Common myeloid progenitor, CD34-positive (primary cell): ENCODE data around the gene ALKBH5. TPM values are rescaled to one million over a fixed set of nuclear protein-coding genes. Genes with fewer than 3 reads are reported as not detected.
A peak's percentile ranks its signal among the peaks of the same experiment; 100 is the strongest.

Experiments
- CTCF ChIA-PET: fragments of 350-600 bp; sonication (Branson Sonifier 250); formaldehyde crosslinking; loops from one replicate; lab custom pipeline; 2021; ENCODE audit warnings: antibody characterized with exemption; lab: Charles Lee
- POLR2A ChIA-PET: fragments of 350-600 bp; sonication (Branson Sonifier 250); formaldehyde crosslinking; loops from one replicate; lab custom pipeline; 2021; ENCODE audit warnings: antibody characterized with exemption; lab: Charles Lee
- DNase-seq, 3 donors: peaks; one replicate each; pipeline versions ENCODE4 v3.0.0 to v3.0.0-alpha.2; 2013
- H3K27ac ChIP-seq, 2 experiments: 1 replicate in 1 of 2; 2 replicates in 1 of 2; pipeline ENCODE4 v1.7.0; 2013; ENCODE audit warnings: inconsistent platforms in 2 of 2, low read length in 2 of 2, mild to moderate bottlenecking in 2 of 2, low read depth in 1 of 2, moderate library complexity in 1 of 2; ENCODE audit not compliant: severe bottlenecking in 2 of 2, insufficient read depth in 1 of 2, poor library complexity in 1 of 2
- H3K27me3 ChIP-seq, 5 experiments: replicated peaks in 2 of 5; 1 replicate in 3 of 5; 2 replicates in 2 of 5; pipeline versions ENCODE4 v1.6.1 to v1.7.0; 2013; ENCODE audit warnings: low read length in 4 of 5, mild to moderate bottlenecking in 2 of 5, moderate library complexity in 2 of 5, inconsistent platforms in 1 of 5; ENCODE audit not compliant: insufficient read depth in 5 of 5, control insufficient read depth in 4 of 5
- H3K36me3 ChIP-seq, 4 experiments: 1 replicate in 2 of 4; 2 replicates in 2 of 4; pipeline versions ENCODE4 v1.6.1 to v1.7.0; 2013; ENCODE audit warnings: low read length in 3 of 4, control low read depth in 1 of 4, mild to moderate bottlenecking in 1 of 4; ENCODE audit not compliant: control insufficient read depth in 4 of 4, insufficient read depth in 4 of 4
- H3K4me1 ChIP-seq, 4 experiments: 1 replicate in 3 of 4; 2 replicates in 1 of 4; pipeline versions ENCODE4 v1.6.1 to v1.7.1; 2013; ENCODE audit warnings: low read length in 3 of 4, mild to moderate bottlenecking in 3 of 4, control low read depth in 1 of 4, inconsistent platforms in 1 of 4, moderate library complexity in 1 of 4; ENCODE audit not compliant: control insufficient read depth in 4 of 4, insufficient read depth in 4 of 4; ENCODE audit errors: control extremely low read depth in 1 of 4
- H3K4me3 ChIP-seq, 7 experiments: 1 replicate in 4 of 7; 2 replicates in 3 of 7; pipeline versions ENCODE4 v1.5.1 to v1.7.0; 2013; ENCODE audit warnings: mild to moderate bottlenecking in 7 of 7, low read length in 6 of 7, moderate library complexity in 6 of 7, inconsistent platforms in 2 of 7, low read depth in 2 of 7, control low read depth in 1 of 7; ENCODE audit not compliant: insufficient read depth in 4 of 7, control insufficient read depth in 1 of 7; ENCODE audit errors: extremely low read depth in 1 of 7
- H3K9me3 ChIP-seq, 5 experiments: 1 replicate in 4 of 5; 2 replicates in 1 of 5; pipeline versions ENCODE4 v1.6.1 to v1.7.1; 2013; ENCODE audit warnings: low read length in 4 of 5, mild to moderate bottlenecking in 2 of 5, inconsistent platforms in 1 of 5, low read depth in 1 of 5, moderate library complexity in 1 of 5; ENCODE audit not compliant: control insufficient read depth in 4 of 5, insufficient read depth in 2 of 5; ENCODE audit errors: control extremely low read depth in 1 of 5
- WGBS: methylation state at CpG from one replicate; pipeline ENCODE4 v1.1.5; 2013; ENCODE audit not compliant: insufficient coverage; 5-methylcytosine and 5-hydroxymethylcytosine counted together
- polyA plus RNA-seq: library from polyadenylated mRNA; unstranded; fragments of 120-200 nt; gene quantifications from one replicate; pipeline ENCODE4 v1.2.1, GENCODE V29; 2013

Gene ALKBH5
- polyA plus RNA-seq: 44.1 TPM

- under 1% methylated on average over 72 of the region's 98 CpGs for WGBS
- CTCF ChIA-PET: interaction anchor here (1.1 to 2.0 kb wide), 4 partner anchors 15 to 43 kb away, joined by 3 to 4 read pairs (median 4); no protein-coding TSS in a partner anchor
- POLR2A ChIA-PET: interaction anchor here (0.6 kb wide), 1 partner anchor 16 kb away, joined by 4 read pairs; no protein-coding TSS in a partner anchor
- Histone ChIP-seq H3K4me1 (peaks cover 26 to 58% (median 52%) of the 10 kb centered on the region in 4 experiments), H3K27ac (peak within 1 kb of the TSS; percentile 91 to 98), H3K4me3 (peak within 1 kb of the TSS; percentile 50 to 89 (median 83)), H3K36me3 (peaks cover 0 to 30% (median 6%) of the 10 kb centered on the region in 4 experiments), H3K27me3 (no peaks in the 10 kb centered on the region), H3K9me3 (no peaks in the 10 kb centered on the region)
- peak; percentile 99 to 100 (median 100) for DNase-seq
Observed at GRCh38 chr17:18183334-18184142, at the start of gene ALKBH5. ALKBH5 (plus strand) TSS chr17:18183828; CDS start chr17:18184244, 416 bp downstream.

DNA sequence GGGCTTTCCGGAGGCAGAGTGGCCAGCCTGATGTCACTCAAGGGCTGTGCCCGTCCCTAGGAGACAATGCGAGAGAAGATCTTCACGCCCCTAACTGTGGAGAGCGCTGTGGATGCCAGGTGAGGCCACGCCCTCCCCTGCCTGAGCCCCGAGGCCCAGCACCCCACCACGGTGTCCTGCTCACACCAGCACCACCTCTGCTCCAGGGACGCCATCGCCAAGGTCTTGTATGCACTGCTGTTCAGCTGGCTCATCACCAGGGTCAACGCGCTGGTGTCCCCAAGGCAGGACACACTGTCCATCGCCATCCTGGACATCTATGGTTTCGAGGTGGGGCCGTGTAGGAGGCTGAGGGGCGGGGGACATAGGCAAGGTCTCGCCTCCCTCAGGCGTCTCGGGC, 47.3 kb upstream of the ALKBH5 start:
- Histone ChIP-seq H3K27me3 (no peaks in the 10 kb centered on the region), H3K27ac (no peak overlapping the region), H3K9me3 (no peaks in the 10 kb centered on the region), H3K4me1 (no peaks in the 10 kb centered on the region), H3K36me3 (no peaks in the 10 kb centered on the region), H3K4me3 (no peak overlapping the region)
- 90% methylated on average over 13 of the region's 19 CpGs for WGBS
- DNase-seq: no peak
- ChIA-PET POLR2A (no interaction called here), CTCF (interaction anchor here (1.5 kb wide), 1 partner anchor 12 kb away, joined by 5 read pairs; no protein-coding TSS in a partner anchor)

GRCh38 chr17:18138065-18138749, 45.4 kb upstream of the ALKBH5 start:
- DNase-seq: no peak
- Histone ChIP-seq H3K4me3 (no peak overlapping the region), H3K27ac (no peak overlapping the region), H3K36me3 (no peaks in the 10 kb centered on the region), H3K9me3 (no peaks in the 10 kb centered on the region), H3K4me1 (no peaks in the 10 kb centered on the region), H3K27me3 (no peaks in the 10 kb centered on the region)
- ChIA-PET POLR2A (interaction anchor here (0.6 to 1.0 kb wide), 2 partner anchors 10 to 36 kb away, joined by 3 read pairs; no protein-coding TSS in a partner anchor), CTCF (interaction anchor here (0.9 to 1.2 kb wide), 3 partner anchors 9 to 69 kb away, joined by 3 read pairs; no protein-coding TSS in a partner anchor)
- WGBS: 93% methylated on average over 6 of the region's 8 CpGs

DNA sequence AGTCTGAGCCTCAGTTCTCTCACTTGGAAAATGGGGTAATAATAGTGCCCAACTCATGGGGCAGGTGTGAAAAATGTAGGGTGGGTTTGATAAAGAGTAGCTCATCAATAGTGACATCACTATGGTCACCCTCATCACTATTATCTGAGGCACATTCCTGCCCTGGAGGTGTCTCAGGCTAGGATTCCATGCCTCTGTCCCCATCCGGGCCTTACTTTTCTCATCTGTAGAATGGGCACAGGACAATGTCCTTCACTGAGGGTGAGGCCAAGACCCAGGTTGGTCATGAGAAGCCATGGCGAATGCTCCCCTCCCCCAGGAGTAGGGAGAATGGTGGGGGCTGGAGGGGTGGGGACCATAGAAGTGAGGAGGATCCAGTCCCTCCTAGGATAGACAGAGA, 44.5 kb upstream of the ALKBH5 start:
- no peaks in the 10 kb centered on the region for H3K27me3 ChIP-seq
- DNase-seq: no peak
- no peaks in the 10 kb centered on the region for H3K9me3 ChIP-seq
- H3K4me3 ChIP-seq: no peak overlapping the region
- no peak overlapping the region for H3K27ac ChIP-seq
- no peaks in the 10 kb centered on the region for H3K36me3 ChIP-seq
- ChIA-PET CTCF (interaction anchor here (1.2 to 1.3 kb wide), 3 partner anchors 8 to 94 kb away, joined by 3 read pairs; no protein-coding TSS in a partner anchor), POLR2A (interaction anchor here (1.0 kb wide), 1 partner anchor 10 kb away, joined by 3 read pairs; no protein-coding TSS in a partner anchor)
- 94% methylated on average over 2 of the region's 2 CpGs for WGBS
- no peaks in the 10 kb centered on the region for H3K4me1 ChIP-seq

DNA sequence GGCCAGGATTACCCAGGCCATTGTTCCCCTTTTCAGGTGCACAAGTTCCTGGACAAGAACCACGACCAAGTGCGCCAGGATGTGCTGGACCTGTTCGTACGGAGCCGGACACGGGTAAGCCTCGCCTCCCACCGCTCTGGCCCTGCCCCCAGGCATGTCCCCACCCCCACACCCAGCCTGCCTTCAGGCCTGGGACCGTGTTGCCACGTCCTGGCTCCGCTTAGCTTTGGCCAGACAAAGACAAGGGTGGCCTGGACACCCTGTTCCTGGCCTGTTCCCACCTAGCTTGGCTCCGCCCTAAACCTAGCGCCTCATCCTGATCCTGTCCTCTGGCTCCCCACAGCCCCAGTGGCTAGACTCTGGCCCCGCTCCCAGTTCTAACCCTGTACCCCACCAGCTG, 44.1 kb upstream of the ALKBH5 start:
- DNase-seq: no peak
- ChIA-PET CTCF (interaction anchor here (1.1 to 2.7 kb wide), 5 partner anchors 8 to 94 kb away, joined by 3 to 18 read pairs (median 3); no protein-coding TSS in a partner anchor), POLR2A (no interaction called here)
- 91% methylated on average over 6 of the region's 14 CpGs for WGBS
- Histone ChIP-seq H3K4me1 (no peaks in the 10 kb centered on the region), H3K36me3 (no peaks in the 10 kb centered on the region), H3K27me3 (no peaks in the 10 kb centered on the region), H3K9me3 (no peaks in the 10 kb centered on the region), H3K27ac (no peak overlapping the region), H3K4me3 (no peak overlapping the region)

DNA sequence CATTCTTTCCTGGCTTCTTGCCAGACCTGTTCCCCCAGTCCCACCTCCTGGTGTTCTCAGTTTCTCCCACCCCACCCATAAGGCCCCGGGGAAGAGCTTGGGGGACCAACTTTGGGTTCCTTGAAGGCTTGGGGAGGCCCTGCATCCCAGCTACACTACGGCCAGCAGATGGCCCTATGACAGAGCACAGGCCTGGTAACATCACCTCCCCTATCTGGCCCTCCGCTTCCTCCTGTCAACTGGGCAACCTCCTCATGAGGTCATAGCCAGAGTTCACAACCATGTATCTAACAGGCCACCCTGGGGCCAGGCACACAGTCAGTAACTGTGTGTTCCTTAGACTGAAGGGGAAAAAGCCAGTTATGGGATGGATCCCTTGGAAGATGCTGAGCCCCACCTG, 43.7 kb upstream of the ALKBH5 start:
- Histone ChIP-seq H3K27ac (no peak overlapping the region), H3K4me3 (no peak overlapping the region), H3K4me1 (no peaks in the 10 kb centered on the region), H3K9me3 (no peaks in the 10 kb centered on the region), H3K27me3 (no peaks in the 10 kb centered on the region), H3K36me3 (no peaks in the 10 kb centered on the region)
- no peak for DNase-seq
- ChIA-PET CTCF (interaction anchor here (1.1 to 2.7 kb wide), 4 partner anchors 38 to 93 kb away, joined by 3 to 18 read pairs (median 4); no protein-coding TSS in a partner anchor), POLR2A (no interaction called here)
- 84% methylated on average over 3 of the region's 3 CpGs for WGBS
